Left cardiac atrium (tissue), 4 donors: ENCODE data around the gene CHML. TPM values are rescaled to one million over a fixed set of nuclear protein-coding genes. Genes with fewer than 3 reads are reported as not detected.

Experiments
- ATAC-seq, 2 donors: fragments of 200-7000 bp; cut with Tn5 transposase; one replicate each; pipeline ENCODE4 v1.9.1; 2020; ENCODE audit warnings: mild to moderate bottlenecking in 2 of 2, moderate library complexity in 2 of 2
- DNase-seq: peaks from one replicate; pipeline ENCODE4 v3.0.0-alpha.2; 2020
- intact Hi-C, 2 donors: fragments of 100-400 bp; cut with DNase I; formaldehyde crosslinking; loops; one replicate each; pipeline versions ENCODE4 v1.14.1 to v1.15.1; 2022 to 2023
- total RNA-seq, 2 donors: library from RNA; stranded (reverse); fragmentation: NEBNext Ultra II Directional; extraction: Animal tissue kit (Norgen Biotek cat#: 25700); gene quantifications; one replicate each; pipeline ENCODE4 v1.2.1, GENCODE V29; 2021
- donor health status: DM: no; HTN: yes; CAD: no.
- donor health status: DM: no; HTN: yes; CAD: no; lungs with severe emphysema.
- donor health status: DM: yes; HTN: yes; CAD: no.
- donor health status: Dilated cardiomyopathy.

The CHML gene
- total RNA-seq, 2 donors from 2014 or later = 5.1 to 5.9 TPM

GRCh38 chr1:241630476-241630875 is 9.7 kb downstream of the CHML start:
- intact Hi-C loops = no loop called here
- no peak for ATAC-seq

GRCh38 chr1:241630005-241630404 is 10.2 kb downstream of the CHML start:
- no peak for DNase-seq
- intact Hi-C loops = no loop called here
- ATAC-seq = no peak

More at GRCh38 chr1:241630476-241630875, 9.7 kb downstream of the CHML start:
- no peak for DNase-seq

- intact Hi-C loops = loop anchor here (5.0 to 10.0 kb wide), 2 partner anchors 93 to 95 kb away; partner anchors contain the start of gene KMO (in 2 of the 2)
- peak in 1 of 2 donors; percentile 59 for ATAC-seq
- no peak for DNase-seq
Measured at GRCh38 chr1:241627453-241628259, 12.5 kb downstream of the CHML start.

GRCh38 chr1:241624935-241625334 is 15.2 kb downstream of the CHML start:
- ATAC-seq (no peak), DNase-seq (no peak)
- intact Hi-C loops = loop anchor here (5.0 to 10.0 kb wide), 2 partner anchors 90 to 93 kb away; partner anchors contain the start of gene KMO (in 2 of the 2)

- ATAC-seq (peak; percentile 30 to 89), DNase-seq (no peak)
- intact Hi-C loops = loop anchor here in 1 of 2 donors (10.0 kb wide), 1 partner anchor 88 kb away; the partner anchor contains the start of gene KMO
Measured at GRCh38 chr1:241622669-241623068, 17.5 kb downstream of the CHML start.

- no peak for ATAC-seq
- intact Hi-C loops = loop anchor here in 1 of 2 donors (10.0 kb wide), 1 partner anchor 217 kb away; no protein-coding TSS in a partner anchor
- DNase-seq = no peak
Measured at GRCh38 chr1:241617426-241617825, 22.7 kb downstream of the CHML start.

GRCh38 chr1:241615043-241615974 is 24.9 kb downstream of the CHML start:
- intact Hi-C loops = loop anchor here in 1 of 2 donors (10.0 kb wide), 1 partner anchor 219 kb away; no protein-coding TSS in a partner anchor
- ATAC-seq (no peak), DNase-seq (no peak)

- ATAC-seq (no peak), DNase-seq (no peak)
- intact Hi-C loops = loop anchor here in 1 of 2 donors (5.0 to 10.0 kb wide), 2 partner anchors 220 to 383 kb away; partner anchors contain the start of gene MAP1LC3C
Measured at GRCh38 chr1:241614572-241614971, 25.6 kb downstream of the CHML start.

GRCh38 chr1:241614144-241614543 is 26.0 kb downstream of the CHML start:
- ATAC-seq (no peak), DNase-seq (no peak)
- intact Hi-C loops = loop anchor here in 1 of 2 donors (5.0 to 10.0 kb wide), 2 partner anchors 221 to 383 kb away; partner anchors contain the start of gene MAP1LC3C

GRCh38 chr1:241612533-241613477 is 27.4 kb downstream of the CHML start:
- intact Hi-C loops = loop anchor here in 1 of 2 donors (5.0 to 10.0 kb wide), 2 partner anchors 222 to 384 kb away; partner anchors contain the start of gene MAP1LC3C
- ATAC-seq = peak in 1 of 2 donors; percentile 14
- DNase-seq = no peak

- intact Hi-C loops = loop anchor here in 1 of 2 donors (5.0 to 10.0 kb wide), 2 partner anchors 223 to 386 kb away; partner anchors contain the start of gene MAP1LC3C
- ATAC-seq (no peak), DNase-seq (no peak)
Measured at GRCh38 chr1:241611736-241612135, 28.4 kb downstream of the CHML start.

- ATAC-seq = peak; percentile 83
- intact Hi-C loops = loop anchor here in 1 of 2 donors (5.0 to 10.0 kb wide), 2 partner anchors 224 to 386 kb away; partner anchors contain the start of gene MAP1LC3C
- DNase-seq = no peak
Measured at GRCh38 chr1:241611063-241611462, 29.1 kb downstream of the CHML start.

- DNase-seq (no peak), ATAC-seq (peak; percentile 72 to 75)
- intact Hi-C loops = loop anchor here in 1 of 2 donors (5.0 to 10.0 kb wide), 2 partner anchors 225 to 387 kb away; partner anchors contain the start of gene MAP1LC3C
Measured at GRCh38 chr1:241610056-241610815, 29.9 kb downstream of the CHML start.

- DNase-seq (no peak), ATAC-seq (no peak)
- intact Hi-C loops = no loop called here
Measured at GRCh38 chr1:241608379-241609033, 31.7 kb downstream of the CHML start.

- intact Hi-C loops = no loop called here
- no peak for ATAC-seq
- DNase-seq = no peak
Measured at GRCh38 chr1:241607497-241607896, 32.7 kb downstream of the CHML start.

- intact Hi-C loops = no loop called here
- ATAC-seq (no peak), DNase-seq (no peak)
Measured at GRCh38 chr1:241606544-241606943, 33.6 kb downstream of the CHML start.
